ENCODE results near the gene TLR1.

The TLR1 gene

DNA sequence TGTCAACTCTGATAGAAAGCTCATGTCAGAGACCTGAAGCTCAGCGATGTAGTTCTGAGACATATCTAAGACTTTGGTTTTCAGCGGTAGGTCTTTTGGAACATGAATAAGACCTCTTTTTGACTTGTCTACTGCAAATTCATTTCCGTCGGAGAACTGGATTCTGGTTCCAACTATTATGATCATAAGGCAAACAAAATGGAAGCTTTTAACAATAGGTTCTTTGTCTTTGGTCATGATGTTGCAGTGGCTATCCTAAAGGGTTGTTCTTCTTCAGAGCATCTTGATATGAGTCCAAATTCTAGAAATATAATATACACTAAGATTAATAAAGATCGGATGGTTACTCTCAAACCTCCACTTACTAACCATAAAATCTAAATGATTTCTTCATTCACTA is 24.6 kb upstream of the TLR1 start:
- no peaks in the 10 kb centered on the region for H3K9me3 ChIP-seq (ENCODE audit: control insufficient read depth, insufficient read depth, low read length)
- H3K79me2 ChIP-seq (ENCODE audit: control insufficient read depth, low read length): peaks cover 31% of the 10 kb centered on the region

DNA sequence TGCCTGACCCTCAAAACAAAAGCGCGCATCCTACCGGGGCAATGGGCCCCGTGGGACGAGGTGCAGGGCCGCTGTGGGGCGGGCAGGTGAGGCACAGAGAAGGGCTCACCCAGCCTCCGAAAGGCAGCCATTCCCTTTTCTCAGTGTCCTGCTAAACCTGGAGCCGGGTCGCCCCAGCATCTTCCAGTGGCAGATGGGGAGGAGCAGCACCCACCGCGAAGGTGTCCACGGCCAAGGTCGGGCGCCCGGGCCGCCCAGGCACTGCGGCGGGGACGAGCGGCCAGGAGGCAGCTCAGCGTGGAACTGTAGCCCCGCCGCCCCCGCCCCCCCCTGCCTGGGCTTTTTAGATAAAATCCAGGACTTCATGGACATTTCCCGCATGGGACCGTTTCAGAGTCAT is 19.2 kb upstream of the TLR1 start:
- H4K20me1 ChIP-seq (ENCODE audit: control insufficient read depth, insufficient read depth, low read depth, low read length): no peaks in the 10 kb centered on the region
- no peak for TF ChIP-seq EZH2phosphoT487 (IDR thresholded peaks at IDR 0.05; ENCODE audit: borderline replicate concordance, low read length)
- TF ChIP-seq, protein P1, sequence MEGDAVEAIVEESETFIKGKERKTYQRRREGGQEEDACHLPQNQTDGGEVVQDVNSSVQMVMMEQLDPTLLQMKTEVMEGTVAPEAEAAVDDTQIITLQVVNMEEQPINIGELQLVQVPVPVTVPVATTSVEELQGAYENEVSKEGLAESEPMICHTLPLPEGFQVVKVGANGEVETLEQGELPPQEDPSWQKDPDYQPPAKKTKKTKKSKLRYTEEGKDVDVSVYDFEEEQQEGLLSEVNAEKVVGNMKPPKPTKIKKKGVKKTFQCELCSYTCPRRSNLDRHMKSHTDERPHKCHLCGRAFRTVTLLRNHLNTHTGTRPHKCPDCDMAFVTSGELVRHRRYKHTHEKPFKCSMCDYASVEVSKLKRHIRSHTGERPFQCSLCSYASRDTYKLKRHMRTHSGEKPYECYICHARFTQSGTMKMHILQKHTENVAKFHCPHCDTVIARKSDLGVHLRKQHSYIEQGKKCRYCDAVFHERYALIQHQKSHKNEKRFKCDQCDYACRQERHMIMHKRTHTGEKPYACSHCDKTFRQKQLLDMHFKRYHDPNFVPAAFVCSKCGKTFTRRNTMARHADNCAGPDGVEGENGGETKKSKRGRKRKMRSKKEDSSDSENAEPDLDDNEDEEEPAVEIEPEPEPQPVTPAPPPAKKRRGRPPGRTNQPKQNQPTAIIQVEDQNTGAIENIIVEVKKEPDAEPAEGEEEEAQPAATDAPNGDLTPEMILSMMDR (IDR thresholded peaks at IDR 0.05; ENCODE audit: low read depth, low read length, poor library complexity, severe bottlenecking): no peak
- no peaks in the 10 kb centered on the region for H3K9me2 ChIP-seq (replicated peaks; ENCODE audit: control insufficient read depth, low read length)
- H3K4me2 ChIP-seq (ENCODE audit: low read length): no peak overlapping the region
- H3K79me2 ChIP-seq (ENCODE audit: control insufficient read depth, low read length): no peaks in the 10 kb centered on the region
- peaks cover 12% of the 10 kb centered on the region; the same call in 1 of the 2 replicates for H3K9me3 ChIP-seq (ENCODE audit: control insufficient read depth, insufficient read depth, low read length)
- peaks cover 28% of the 10 kb centered on the region for H3K36me3 ChIP-seq (ENCODE audit: control insufficient read depth, low read length)
- peaks cover 20% of the 10 kb centered on the region for H3K4me1 ChIP-seq (ENCODE audit: control insufficient read depth, low read length)
- H3K27me3 ChIP-seq (ENCODE audit: control insufficient read depth, low read length): no peaks in the 10 kb centered on the region
- H3K27ac ChIP-seq (ENCODE audit: low read depth, low read length): no peak overlapping the region
- H3F3A ChIP-seq (ENCODE audit: control insufficient read depth, insufficient read depth): 0 out of 2 replicates have a peak, but pooled peaks cover 3% of the 10 kb centered on the region
- H3K4me3 ChIP-seq (ENCODE audit: low read length): no peak overlapping the region

More for the DNA sequence above, 24.6 kb upstream of the TLR1 start:
- Histone ChIP-seq H3K9me2 (replicated peaks; ENCODE audit: control insufficient read depth, low read length) (no peaks in the 10 kb centered on the region), H3K36me3 (ENCODE audit: control insufficient read depth, low read length) (peaks cover 24% of the 10 kb centered on the region), H3K4me3 (ENCODE audit: low read length) (no peak overlapping the region), H3K27ac (ENCODE audit: low read depth, low read length) (no peak overlapping the region), H4K20me1 (ENCODE audit: control insufficient read depth, insufficient read depth, low read depth, low read length) (no peaks in the 10 kb centered on the region), H3F3A (ENCODE audit: control insufficient read depth, insufficient read depth) (no peaks in the 10 kb centered on the region), H3K27me3 (ENCODE audit: control insufficient read depth, low read length) (no peaks in the 10 kb centered on the region), H3K4me1 (ENCODE audit: control insufficient read depth, low read length) (no peaks in the 10 kb centered on the region), H3K4me2 (ENCODE audit: low read length) (no peak overlapping the region)
- no peak for TF ChIP-seq EZH2phosphoT487 (IDR thresholded peaks at IDR 0.05; ENCODE audit: borderline replicate concordance, low read length)
- TF ChIP-seq, protein P1 (IDR thresholded peaks at IDR 0.05; ENCODE audit: low read depth, low read length, poor library complexity, severe bottlenecking): no peak

DNA sequence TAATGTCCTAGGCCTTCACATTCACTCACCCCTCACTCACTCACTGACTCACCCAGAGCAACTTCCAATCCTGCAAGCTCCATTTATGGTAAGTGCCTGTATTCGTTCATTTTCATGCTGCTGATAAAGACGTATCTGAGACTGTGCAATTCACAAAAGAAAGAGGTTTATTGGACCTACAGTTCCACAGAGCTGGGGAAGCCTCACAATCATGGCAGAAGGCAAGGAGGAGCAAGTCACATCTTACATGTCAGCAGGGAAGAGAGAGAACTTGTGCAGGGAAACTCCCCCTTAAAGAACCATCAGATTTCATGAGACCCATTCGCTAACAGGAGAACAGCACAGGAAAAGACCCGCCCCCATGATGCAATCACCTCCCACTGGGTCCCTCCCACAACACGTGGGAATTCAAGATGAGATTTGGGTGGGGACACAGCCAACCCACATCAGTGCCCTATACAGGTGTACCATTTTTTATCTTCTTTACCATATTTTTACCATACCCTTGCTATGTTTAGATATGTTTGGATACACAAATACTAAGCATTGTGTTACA is 18.2 kb upstream of the TLR1 start:
- H3K27me3 ChIP-seq (ENCODE audit: control insufficient read depth, low read length): no peaks in the 10 kb centered on the region
- no peak for TF ChIP-seq EZH2phosphoT487 (IDR thresholded peaks at IDR 0.05; ENCODE audit: borderline replicate concordance, low read length)
- TF ChIP-seq, protein P1 (IDR thresholded peaks at IDR 0.05; ENCODE audit: low read depth, low read length, poor library complexity, severe bottlenecking): no peak
- H3K36me3 ChIP-seq (ENCODE audit: control insufficient read depth, low read length): peaks cover 25% of the 10 kb centered on the region
- peaks cover 12% of the 10 kb centered on the region; the same call in 1 of the 2 replicates for H3K9me3 ChIP-seq (ENCODE audit: control insufficient read depth, insufficient read depth, low read length)
- H4K20me1 ChIP-seq (ENCODE audit: control insufficient read depth, insufficient read depth, low read depth, low read length): no peaks in the 10 kb centered on the region
- H3K4me1 ChIP-seq (ENCODE audit: control insufficient read depth, low read length): peaks cover 27% of the 10 kb centered on the region
- H3F3A ChIP-seq (ENCODE audit: control insufficient read depth, insufficient read depth): 0 out of 2 replicates have a peak, but pooled peaks cover 3% of the 10 kb centered on the region
- no peaks in the 10 kb centered on the region for H3K9me2 ChIP-seq (replicated peaks; ENCODE audit: control insufficient read depth, low read length)
- H3K27ac ChIP-seq (ENCODE audit: low read depth, low read length): no peak overlapping the region
- H3K79me2 ChIP-seq (ENCODE audit: control insufficient read depth, low read length): no peaks in the 10 kb centered on the region
- H3K4me3 ChIP-seq (ENCODE audit: low read length): no peak overlapping the region
- H3K4me2 ChIP-seq (ENCODE audit: low read length): no peak overlapping the region
